ENCODE data around the gene BABAM2.

BABAM2 gene

DNA sequence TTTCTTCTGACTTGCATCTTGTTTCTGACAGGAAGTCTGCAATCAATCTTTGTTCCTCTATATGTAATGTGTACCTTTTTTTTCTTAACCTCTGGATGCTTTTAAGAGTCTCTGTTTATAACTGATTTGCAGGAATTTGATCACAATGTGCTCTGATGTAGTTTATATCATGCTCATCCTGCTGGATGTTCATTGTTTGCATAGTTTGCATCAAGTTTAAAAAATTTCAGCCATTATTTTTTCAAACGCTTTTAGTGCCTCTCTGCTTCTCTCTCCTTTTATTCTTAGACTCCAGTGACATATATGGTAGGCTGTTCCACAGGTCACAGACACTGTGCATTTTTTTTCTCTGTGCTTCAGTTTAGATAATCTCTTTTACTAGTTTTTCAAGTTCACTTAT is 24.3 kb upstream of the BABAM2 start:
- H3K4me1 ChIP-seq (ENCODE audit: control insufficient read depth, insufficient read depth, low read length): no peaks in the 10 kb centered on the region
- POLR2A ChIA-PET: no interaction called here
- H3K9me3 ChIP-seq (ENCODE audit: control insufficient read depth, insufficient read depth, low read depth, low read length): no peaks in the 10 kb centered on the region
- TF ChIP-seq ZNF174 (tag by site-specific recombination; IDR thresholded peaks at IDR 0.05) (no peak), ZNF707 (tag by site-specific recombination; IDR thresholded peaks at IDR 0.05) (no peak), ZNF664 (tag by site-specific recombination; IDR thresholded peaks at IDR 0.05) (no peak), ZNF791 (tag by site-specific recombination; IDR thresholded peaks at IDR 0.05) (no peak), SP2 (tag by site-specific recombination; IDR thresholded peaks at IDR 0.05) (no peak), SP7 (tag by site-specific recombination; IDR thresholded peaks at IDR 0.05) (no peak), ZNF416 (tag by site-specific recombination; IDR thresholded peaks at IDR 0.05) (no peak), ZNF530 (tag by site-specific recombination; IDR thresholded peaks at IDR 0.05; ENCODE audit: low read depth) (no peak), SETDB1 (IDR thresholded peaks at IDR 0.05; ENCODE audit: insufficient read length, low read length) (no peak)
- TF ChIP-seq, protein P1, sequence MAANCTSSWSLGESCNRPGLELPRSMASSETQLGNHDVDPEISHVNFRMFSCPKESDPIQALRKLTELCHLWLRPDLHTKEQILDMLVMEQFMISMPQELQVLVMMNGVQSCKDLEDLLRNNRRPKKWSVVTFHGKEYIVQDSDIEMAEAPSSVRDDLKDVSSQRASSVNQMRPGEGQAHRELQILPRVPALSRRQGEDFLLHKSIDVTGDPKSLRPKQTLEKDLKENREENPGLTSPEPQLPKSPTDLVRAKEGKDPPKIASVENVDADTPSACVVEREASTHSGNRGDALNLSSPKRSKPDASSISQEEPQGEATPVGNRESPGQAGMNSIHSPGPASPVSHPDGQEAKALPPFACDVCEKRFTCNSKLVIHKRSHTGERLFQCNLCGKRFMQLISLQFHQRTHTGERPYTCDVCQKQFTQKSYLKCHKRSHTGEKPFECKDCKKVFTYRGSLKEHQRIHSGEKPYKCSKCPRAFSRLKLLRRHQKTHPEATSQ (tag by site-specific recombination; IDR thresholded peaks at IDR 0.05): no peak
- TF ChIP-seq, protein P2, sequence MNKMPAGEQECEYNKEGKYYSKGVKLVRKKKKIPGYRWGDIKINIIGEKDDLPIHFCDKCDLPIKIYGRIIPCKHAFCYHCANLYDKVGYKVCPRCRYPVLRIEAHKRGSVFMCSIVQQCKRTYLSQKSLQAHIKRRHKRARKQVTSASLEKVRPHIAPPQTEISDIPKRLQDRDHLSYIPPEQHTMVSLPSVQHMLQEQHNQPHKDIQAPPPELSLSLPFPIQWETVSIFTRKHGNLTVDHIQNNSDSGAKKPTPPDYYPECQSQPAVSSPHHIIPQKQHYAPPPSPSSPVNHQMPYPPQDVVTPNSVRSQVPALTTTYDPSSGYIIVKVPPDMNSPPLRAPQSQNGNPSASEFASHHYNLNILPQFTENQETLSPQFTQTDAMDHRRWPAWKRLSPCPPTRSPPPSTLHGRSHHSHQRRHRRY (tag by site-specific recombination; IDR thresholded peaks at IDR 0.05): no peak
- TF ChIP-seq, protein P3, sequence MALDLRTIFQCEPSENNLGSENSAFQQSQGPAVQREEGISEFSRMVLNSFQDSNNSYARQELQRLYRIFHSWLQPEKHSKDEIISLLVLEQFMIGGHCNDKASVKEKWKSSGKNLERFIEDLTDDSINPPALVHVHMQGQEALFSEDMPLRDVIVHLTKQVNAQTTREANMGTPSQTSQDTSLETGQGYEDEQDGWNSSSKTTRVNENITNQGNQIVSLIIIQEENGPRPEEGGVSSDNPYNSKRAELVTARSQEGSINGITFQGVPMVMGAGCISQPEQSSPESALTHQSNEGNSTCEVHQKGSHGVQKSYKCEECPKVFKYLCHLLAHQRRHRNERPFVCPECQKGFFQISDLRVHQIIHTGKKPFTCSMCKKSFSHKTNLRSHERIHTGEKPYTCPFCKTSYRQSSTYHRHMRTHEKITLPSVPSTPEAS (tag by site-specific recombination; IDR thresholded peaks at IDR 0.05): no peak
- TF ChIP-seq, protein P4, sequence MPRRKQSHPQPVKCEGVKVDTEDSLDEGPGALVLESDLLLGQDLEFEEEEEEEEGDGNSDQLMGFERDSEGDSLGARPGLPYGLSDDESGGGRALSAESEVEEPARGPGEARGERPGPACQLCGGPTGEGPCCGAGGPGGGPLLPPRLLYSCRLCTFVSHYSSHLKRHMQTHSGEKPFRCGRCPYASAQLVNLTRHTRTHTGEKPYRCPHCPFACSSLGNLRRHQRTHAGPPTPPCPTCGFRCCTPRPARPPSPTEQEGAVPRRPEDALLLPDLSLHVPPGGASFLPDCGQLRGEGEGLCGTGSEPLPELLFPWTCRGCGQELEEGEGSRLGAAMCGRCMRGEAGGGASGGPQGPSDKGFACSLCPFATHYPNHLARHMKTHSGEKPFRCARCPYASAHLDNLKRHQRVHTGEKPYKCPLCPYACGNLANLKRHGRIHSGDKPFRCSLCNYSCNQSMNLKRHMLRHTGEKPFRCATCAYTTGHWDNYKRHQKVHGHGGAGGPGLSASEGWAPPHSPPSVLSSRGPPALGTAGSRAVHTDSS (tag by site-specific recombination; IDR thresholded peaks at IDR 0.05): no peak
- TF ChIP-seq, protein P5, sequence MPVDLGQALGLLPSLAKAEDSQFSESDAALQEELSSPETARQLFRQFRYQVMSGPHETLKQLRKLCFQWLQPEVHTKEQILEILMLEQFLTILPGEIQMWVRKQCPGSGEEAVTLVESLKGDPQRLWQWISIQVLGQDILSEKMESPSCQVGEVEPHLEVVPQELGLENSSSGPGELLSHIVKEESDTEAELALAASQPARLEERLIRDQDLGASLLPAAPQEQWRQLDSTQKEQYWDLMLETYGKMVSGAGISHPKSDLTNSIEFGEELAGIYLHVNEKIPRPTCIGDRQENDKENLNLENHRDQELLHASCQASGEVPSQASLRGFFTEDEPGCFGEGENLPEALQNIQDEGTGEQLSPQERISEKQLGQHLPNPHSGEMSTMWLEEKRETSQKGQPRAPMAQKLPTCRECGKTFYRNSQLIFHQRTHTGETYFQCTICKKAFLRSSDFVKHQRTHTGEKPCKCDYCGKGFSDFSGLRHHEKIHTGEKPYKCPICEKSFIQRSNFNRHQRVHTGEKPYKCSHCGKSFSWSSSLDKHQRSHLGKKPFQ (tag by site-specific recombination; IDR thresholded peaks at IDR 0.05): no peak
- TF ChIP-seq, protein P6, sequence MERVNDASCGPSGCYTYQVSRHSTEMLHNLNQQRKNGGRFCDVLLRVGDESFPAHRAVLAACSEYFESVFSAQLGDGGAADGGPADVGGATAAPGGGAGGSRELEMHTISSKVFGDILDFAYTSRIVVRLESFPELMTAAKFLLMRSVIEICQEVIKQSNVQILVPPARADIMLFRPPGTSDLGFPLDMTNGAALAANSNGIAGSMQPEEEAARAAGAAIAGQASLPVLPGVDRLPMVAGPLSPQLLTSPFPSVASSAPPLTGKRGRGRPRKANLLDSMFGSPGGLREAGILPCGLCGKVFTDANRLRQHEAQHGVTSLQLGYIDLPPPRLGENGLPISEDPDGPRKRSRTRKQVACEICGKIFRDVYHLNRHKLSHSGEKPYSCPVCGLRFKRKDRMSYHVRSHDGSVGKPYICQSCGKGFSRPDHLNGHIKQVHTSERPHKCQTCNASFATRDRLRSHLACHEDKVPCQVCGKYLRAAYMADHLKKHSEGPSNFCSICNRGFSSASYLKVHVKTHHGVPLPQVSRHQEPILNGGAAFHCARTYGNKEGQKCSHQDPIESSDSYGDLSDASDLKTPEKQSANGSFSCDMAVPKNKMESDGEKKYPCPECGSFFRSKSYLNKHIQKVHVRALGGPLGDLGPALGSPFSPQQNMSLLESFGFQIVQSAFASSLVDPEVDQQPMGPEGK (tag by site-specific recombination; IDR thresholded peaks at IDR 0.05): no peak
- CTCF ChIA-PET: no interaction called here
- H3K4me3 ChIP-seq (ENCODE audit: low read depth, low read length): no peak overlapping the region
- no peaks in the 10 kb centered on the region for H3K36me3 ChIP-seq (ENCODE audit: control insufficient read depth in 2 of 2, insufficient read depth in 1 of 2, low read length in 2 of 2)
- no peak overlapping the region for H3K27ac ChIP-seq (ENCODE audit: extremely low read depth, low read depth, low read length)

DNA sequence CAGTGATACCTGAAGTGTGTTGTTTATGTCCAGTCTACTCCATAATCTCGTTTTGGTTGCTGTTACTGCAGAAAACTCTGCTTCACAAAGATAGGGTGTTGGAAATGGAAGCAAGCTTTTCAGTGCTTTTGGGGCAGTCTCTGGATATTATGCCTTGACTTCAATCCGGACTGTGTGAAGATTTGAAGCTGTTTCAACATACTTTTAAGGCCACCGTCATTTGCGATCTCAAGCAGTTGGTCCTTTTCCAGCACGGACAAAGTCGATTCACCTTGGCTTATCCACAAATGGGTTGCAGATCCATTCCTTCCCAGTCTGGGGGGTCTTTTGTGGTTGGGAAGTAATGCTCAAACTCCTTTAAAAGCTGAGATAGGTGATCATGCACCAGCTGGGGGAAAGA is 20.8 kb upstream of the BABAM2 start:
- POLR2A ChIA-PET: no interaction called here
- no peak overlapping the region for H3K4me3 ChIP-seq (ENCODE audit: low read depth, low read length)
- CTCF ChIA-PET: interaction anchor here (0.8 kb wide), 1 partner anchor 19 kb away, joined by 4 read pairs; no protein-coding TSS in a partner anchor
- no peak for TF ChIP-seq OSR2 (tag by site-specific recombination; IDR thresholded peaks at IDR 0.05)
- TF ChIP-seq ZXDB (tag by site-specific recombination; IDR thresholded peaks at IDR 0.05): no peak
- TF ChIP-seq ZNF776 (tag by site-specific recombination; IDR thresholded peaks at IDR 0.05; ENCODE audit: borderline replicate concordance): no peak
- TF ChIP-seq, protein P7, sequence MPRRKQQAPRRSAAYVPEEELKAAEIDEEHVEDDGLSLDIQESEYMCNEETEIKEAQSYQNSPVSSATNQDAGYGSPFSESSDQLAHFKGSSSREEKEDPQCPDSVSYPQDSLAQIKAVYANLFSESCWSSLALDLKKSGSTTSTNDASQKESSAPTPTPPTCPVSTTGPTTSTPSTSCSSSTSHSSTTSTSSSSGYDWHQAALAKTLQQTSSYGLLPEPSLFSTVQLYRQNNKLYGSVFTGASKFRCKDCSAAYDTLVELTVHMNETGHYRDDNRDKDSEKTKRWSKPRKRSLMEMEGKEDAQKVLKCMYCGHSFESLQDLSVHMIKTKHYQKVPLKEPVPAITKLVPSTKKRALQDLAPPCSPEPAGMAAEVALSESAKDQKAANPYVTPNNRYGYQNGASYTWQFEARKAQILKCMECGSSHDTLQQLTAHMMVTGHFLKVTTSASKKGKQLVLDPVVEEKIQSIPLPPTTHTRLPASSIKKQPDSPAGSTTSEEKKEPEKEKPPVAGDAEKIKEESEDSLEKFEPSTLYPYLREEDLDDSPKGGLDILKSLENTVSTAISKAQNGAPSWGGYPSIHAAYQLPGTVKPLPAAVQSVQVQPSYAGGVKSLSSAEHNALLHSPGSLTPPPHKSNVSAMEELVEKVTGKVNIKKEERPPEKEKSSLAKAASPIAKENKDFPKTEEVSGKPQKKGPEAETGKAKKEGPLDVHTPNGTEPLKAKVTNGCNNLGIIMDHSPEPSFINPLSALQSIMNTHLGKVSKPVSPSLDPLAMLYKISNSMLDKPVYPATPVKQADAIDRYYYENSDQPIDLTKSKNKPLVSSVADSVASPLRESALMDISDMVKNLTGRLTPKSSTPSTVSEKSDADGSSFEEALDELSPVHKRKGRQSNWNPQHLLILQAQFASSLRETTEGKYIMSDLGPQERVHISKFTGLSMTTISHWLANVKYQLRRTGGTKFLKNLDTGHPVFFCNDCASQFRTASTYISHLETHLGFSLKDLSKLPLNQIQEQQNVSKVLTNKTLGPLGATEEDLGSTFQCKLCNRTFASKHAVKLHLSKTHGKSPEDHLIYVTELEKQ (tag by site-specific recombination; IDR thresholded peaks at IDR 0.05; ENCODE audit: borderline replicate concordance): no peak
- no peak for TF ChIP-seq ZNF48 (tag by site-specific recombination; IDR thresholded peaks at IDR 0.05)
- TF ChIP-seq, protein P5 (tag by site-specific recombination; IDR thresholded peaks at IDR 0.05): no peak
- TF ChIP-seq ZNF664 (tag by site-specific recombination; IDR thresholded peaks at IDR 0.05): no peak

More for the DNA sequence above, 20.8 kb upstream of the BABAM2 start:
- Histone ChIP-seq H3K9me3 (ENCODE audit: control insufficient read depth, insufficient read depth, low read depth, low read length) (no peaks in the 10 kb centered on the region), H3K36me3 (ENCODE audit: control insufficient read depth in 2 of 2, insufficient read depth in 1 of 2, low read length in 2 of 2) (no peaks in the 10 kb centered on the region), H3K4me1 (ENCODE audit: control insufficient read depth, insufficient read depth, low read length) (no peaks in the 10 kb centered on the region), H3K27ac (ENCODE audit: extremely low read depth, low read depth, low read length) (no peak overlapping the region)
